HepG2 (cell line): Measurements from ENCODE around the gene PLEKHG5. TPM values are rescaled to one million over a fixed set of nuclear protein-coding genes. Genes with fewer than 3 reads are reported as not detected.

Source experiments
- ATAC-seq: fragments of 200-7000 bp; cut with Tn5 transposase; 3 replicates; pipeline ENCODE4 v1.9.1; 2020; ENCODE audit warnings: mild to moderate bottlenecking, moderate library complexity
- BruUV-seq: library from RNA; stranded (reverse); fragments of 400-500 nt; replicated peaks from 2 replicates; lab custom pipeline; 2021; lab: Mats Ljungman, UMichigan
- CTCF ChIA-PET: fragments of 300-600 bp; formaldehyde crosslinking; extraction: SDS; loops from one replicate; lab custom pipeline; 2021; ENCODE audit warnings: low total read pairs, inconsistent platforms, low intra/inter-chr PET ratio; lab: Yijun Ruan, JAX
- POLR2A ChIA-PET: fragments of 350-600 bp; sonication (Branson Sonifier 250); formaldehyde crosslinking; loops from one replicate; lab custom pipeline; 2020; ENCODE audit warnings: antibody characterized with exemption, inconsistent platforms; lab: Yijun Ruan, JAX
- DNase-seq: peaks from one replicate; pipeline ENCODE4 v3.0.0-alpha.2; 2015; ENCODE audit warnings: low spot score
- FAIRE-seq: peaks from 3 replicates; lab custom pipeline; 2011; peaks lifted over from hg19 to GRCh38; lab: Jason Lieb, UNC
- H2AFZ ChIP-seq: one replicate; pipeline ENCODE4 v1.6.1; 2011; ENCODE audit warnings: low read length, inconsistent platforms
- H3K27ac ChIP-seq: fragments of 300-600 bp; 3 replicates; pipeline ENCODE4 v1.8.0; 2011; ENCODE audit warnings: mixed run types, mild to moderate bottlenecking, mixed read lengths, low read length, inconsistent platforms; ENCODE audit not compliant: insufficient read depth; ENCODE audit errors: extremely low read length
- H3K27me3 ChIP-seq, 2 experiments: fragments of 200-600 bp in 1 of 2; 2 replicates in 1 of 2; 3 replicates in 1 of 2; pipeline versions ENCODE4 v1.6.0 to v1.8.0; 2011; ENCODE audit warnings: low read length in 2 of 2, mild to moderate bottlenecking in 2 of 2, moderate library complexity in 2 of 2, inconsistent platforms in 1 of 2; ENCODE audit not compliant: insufficient read depth in 2 of 2, control insufficient read depth in 1 of 2
- H3K36me3 ChIP-seq, 2 experiments: fragments of 200-600 bp in 1 of 2; replicated peaks in 1 of 2; 2 replicates in 1 of 2; 3 replicates in 1 of 2; pipeline versions ENCODE4 v1.5.1 to v1.8.0; 2011; ENCODE audit warnings: low read length in 2 of 2, inconsistent platforms in 1 of 2; ENCODE audit not compliant: insufficient read depth in 2 of 2, control insufficient read depth in 1 of 2
- H3K4me1 ChIP-seq: 2 replicates; pipeline ENCODE4 v1.5.1; 2012; ENCODE audit warnings: low read length, inconsistent platforms; ENCODE audit not compliant: insufficient read depth
- H3K4me2 ChIP-seq: 2 replicates; pipeline ENCODE4 v1.6.0; 2011; ENCODE audit warnings: low read depth, low read length, inconsistent platforms
- H3K4me3 ChIP-seq, 3 experiments: fragments of 200-600 bp in 1 of 3; sonication (generic), shearing (Covaris generic) in 1 of 3; replicated peaks in 1 of 3; 2 replicates each; pipeline ENCODE4 v1.5.1; 2011 to 2016; ENCODE audit warnings: low read length in 3 of 3, inconsistent platforms in 2 of 3, low read depth in 2 of 3, mild to moderate bottlenecking in 2 of 3, control low read depth in 1 of 3, mixed read lengths in 1 of 3; ENCODE audit not compliant: insufficient read depth in 1 of 3
- H3K79me2 ChIP-seq: one replicate; pipeline ENCODE4 v1.6.1; 2011; ENCODE audit warnings: low read length, inconsistent platforms; ENCODE audit not compliant: insufficient read depth
- H3K9ac ChIP-seq: 2 replicates; pipeline ENCODE4 v1.6.0; 2011; ENCODE audit warnings: mild to moderate bottlenecking, low read depth, low read length, inconsistent platforms; ENCODE audit not compliant: insufficient read depth
- H3K9me3 ChIP-seq: 2 replicates; pipeline ENCODE4 v1.5.1; 2012; ENCODE audit warnings: mild to moderate bottlenecking, low read length
- H4K20me1 ChIP-seq: 2 replicates; pipeline ENCODE4 v1.6.0; 2011; ENCODE audit warnings: inconsistent platforms, mild to moderate bottlenecking, low read length, moderate library complexity; ENCODE audit not compliant: insufficient read depth
- DPF2 ChIP-seq: sonication (generic); formaldehyde crosslinking; IDR thresholded peaks from 2 replicates; pipeline ENCODE4 v1.4.0; 2020; ENCODE audit warnings: mild to moderate bottlenecking, low read depth, missing genetic modification reagents, borderline replicate concordance
- HOXA7 ChIP-seq: sonication (generic); formaldehyde crosslinking; IDR thresholded peaks from 2 replicates; pipeline ENCODE4 v1.8.1; 2022; ENCODE audit warnings: mild to moderate bottlenecking, missing genetic modification reagents, moderate library complexity
- MXD1 ChIP-seq: sonication (generic); formaldehyde crosslinking; IDR thresholded peaks from 2 replicates; pipeline ENCODE4 v1.4.0; 2020; ENCODE audit warnings: mild to moderate bottlenecking, missing genetic modification reagents
- NR1H2 ChIP-seq: sonication (generic); formaldehyde crosslinking; IDR thresholded peaks from 2 replicates; pipeline ENCODE4 v1.8.1; 2022; ENCODE audit warnings: low read depth, missing genetic modification reagents, borderline replicate concordance
- POLR2G ChIP-seq: fragments of 200-400 bp; formaldehyde crosslinking; IDR thresholded peaks from 2 replicates; pipeline ENCODE4 v1.6.1; 2018; ENCODE audit warnings: mild to moderate bottlenecking, low read depth, low read length, moderate library complexity
- SIN3A ChIP-seq: IDR thresholded peaks from 2 replicates; pipeline ENCODE4 v1.6.1; 2011; ENCODE audit warnings: low read depth, mild to moderate bottlenecking, control low read depth, low read length, borderline replicate concordance
- SRSF9 ChIP-seq: fragments of 200-400 bp; formaldehyde crosslinking; IDR thresholded peaks from 2 replicates; pipeline ENCODE4 v1.6.1; 2018; ENCODE audit warnings: borderline replicate concordance, mild to moderate bottlenecking, low read depth, low read length; ENCODE audit not compliant: insufficient read depth, poor library complexity, severe bottlenecking
- WGBS: methylation state at CpG from one replicate; pipeline ENCODE4 v1.1.6; 2017; ENCODE audit warnings: low lambda C conversion rate; 5-methylcytosine and 5-hydroxymethylcytosine counted together
- in situ Hi-C: cut with HindIII; loops from 2 replicates; pipeline ENCODE4 v1.10.0; 2017; ENCODE audit warnings: low pct_unique_long_range_greater_than_20kb; ENCODE audit not compliant: extremely low pct_ligation_motif_present
- intact Hi-C: fragments of 100-400 bp; cut with micrococcal nuclease; formaldehyde crosslinking; loops from one replicate; pipeline ENCODE4 v1.10.0; 2022; ENCODE audit not compliant: unreplicated experiment
- polyA plus RNA-seq, 8 experiments: library from polyadenylated mRNA; depleted of rRNA in 3 of 8; stranded (reverse) in 7 of 8; unstranded in 1 of 8; fragments of >200 nt; fragmentation: Illumina TruSeq in 4 of 8; extraction: Trizol in 4 of 8; gene quantifications; 2 replicates each; pipeline versions ENCODE4 v1.2.1 to v1.2.3, GENCODE V29; 2011 to 2016; ENCODE audit warnings: low read depth in 4 of 8, missing spikeins in 1 of 8, mixed read lengths in 1 of 8; ENCODE audit not compliant: insufficient read depth in 1 of 8
- total RNA-seq, 5 experiments: library from RNA; depleted of rRNA; stranded (reverse); fragments of >200 nt; fragmentation: Illumina TruSeq; extraction: Trizol; gene quantifications; 2 replicates each; pipeline ENCODE4 v1.2.3, GENCODE V29; 2016; ENCODE audit warnings: low read depth in 1 of 5
- TF ChIP-seq, protein P1 (sequence below): sonication (generic); formaldehyde crosslinking; IDR thresholded peaks from 2 replicates; pipeline ENCODE4 v1.4.0; 2020; ENCODE audit warnings: mild to moderate bottlenecking, missing genetic modification reagents, borderline replicate concordance
- TF ChIP-seq, protein P2 (sequence below): sonication (generic); formaldehyde crosslinking; IDR thresholded peaks from 2 replicates; pipeline ENCODE4 v1.8.0; 2022; ENCODE audit warnings: missing genetic modification reagents, mild to moderate bottlenecking, moderate library complexity, borderline replicate concordance
- TF ChIP-seq, protein P3 (sequence below): sonication (generic); formaldehyde crosslinking; IDR thresholded peaks from 2 replicates; pipeline ENCODE4 v1.9.0; 2021; ENCODE audit warnings: mild to moderate bottlenecking, missing genetic modification reagents
- TF ChIP-seq, protein P4 (sequence below): sonication (generic); formaldehyde crosslinking; IDR thresholded peaks from 2 replicates; pipeline ENCODE4 v1.4.0; 2020; ENCODE audit warnings: missing genetic modification reagents; ENCODE audit errors: not compliant biosample characterization

The PLEKHG5 gene
- total and polyA plus RNA-seq, 2 of the 13 experiments (the other 11 are each of a cell fraction or from before 2014, with no cell fraction given) = 1.9 to 3.5 TPM

GRCh38 chr1:6461051-6461530 lies 30.4 kb downstream of the PLEKHG5 start:
- in situ Hi-C loops (no loop called here), intact Hi-C loops (no loop called here)
- WGBS = 96% methylated on average over 27 of the region's 40 CpGs
- ChIA-PET POLR2A (no interaction called here), CTCF (no interaction called here)
- Histone ChIP-seq H2AFZ (no peak overlapping the region), H3K27me3 (no peaks in the 10 kb centered on the region), H3K9me3 (no peaks in the 10 kb centered on the region), H4K20me1 (peaks cover 12% of the 10 kb centered on the region; the same call in 1 of the 2 replicates), H3K79me2 (no peaks in the 10 kb centered on the region), H3K4me1 (peaks cover 21% of the 10 kb centered on the region), H3K4me3 (no peak overlapping the region), H3K27ac (no peak overlapping the region), H3K9ac (no peak overlapping the region), H3K36me3 (peaks cover 10 to 12% of the 10 kb centered on the region in 2 experiments; a peak in 2 of 5 replicates), H3K4me2 (no peak overlapping the region)
- no peak for DNase-seq
- no TSS peak for BruUV-seq
- no peak for FAIRE-seq
- ATAC-seq = no peak
- TF ChIP-seq, protein P1, sequence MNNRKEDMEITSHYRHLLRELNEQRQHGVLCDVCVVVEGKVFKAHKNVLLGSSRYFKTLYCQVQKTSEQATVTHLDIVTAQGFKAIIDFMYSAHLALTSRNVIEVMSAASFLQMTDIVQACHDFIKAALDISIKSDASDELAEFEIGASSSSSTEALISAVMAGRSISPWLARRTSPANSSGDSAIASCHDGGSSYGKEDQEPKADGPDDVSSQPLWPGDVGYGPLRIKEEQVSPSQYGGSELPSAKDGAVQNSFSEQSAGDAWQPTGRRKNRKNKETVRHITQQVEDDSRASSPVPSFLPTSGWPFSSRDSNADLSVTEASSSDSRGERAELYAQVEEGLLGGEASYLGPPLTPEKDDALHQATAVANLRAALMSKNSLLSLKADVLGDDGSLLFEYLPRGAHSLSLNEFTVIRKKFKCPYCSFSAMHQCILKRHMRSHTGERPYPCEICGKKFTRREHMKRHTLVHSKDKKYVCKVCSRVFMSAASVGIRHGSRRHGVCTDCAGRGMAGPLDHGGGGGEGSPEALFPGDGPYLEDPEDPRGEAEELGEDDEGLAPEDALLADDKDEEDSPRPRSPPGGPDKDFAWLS = no peak
- TF ChIP-seq DPF2 (no peak), SRSF9 (no peak), HOXA7 (CRISPR knock-in tag) (no peak), MXD1 (no peak), NR1H2 (CRISPR knock-in tag) (no peak), POLR2G (0 out of 2 replicates have a peak, but pooled peaks have one; percentile 20), SIN3A (no peak)
- TF ChIP-seq, protein P2, sequence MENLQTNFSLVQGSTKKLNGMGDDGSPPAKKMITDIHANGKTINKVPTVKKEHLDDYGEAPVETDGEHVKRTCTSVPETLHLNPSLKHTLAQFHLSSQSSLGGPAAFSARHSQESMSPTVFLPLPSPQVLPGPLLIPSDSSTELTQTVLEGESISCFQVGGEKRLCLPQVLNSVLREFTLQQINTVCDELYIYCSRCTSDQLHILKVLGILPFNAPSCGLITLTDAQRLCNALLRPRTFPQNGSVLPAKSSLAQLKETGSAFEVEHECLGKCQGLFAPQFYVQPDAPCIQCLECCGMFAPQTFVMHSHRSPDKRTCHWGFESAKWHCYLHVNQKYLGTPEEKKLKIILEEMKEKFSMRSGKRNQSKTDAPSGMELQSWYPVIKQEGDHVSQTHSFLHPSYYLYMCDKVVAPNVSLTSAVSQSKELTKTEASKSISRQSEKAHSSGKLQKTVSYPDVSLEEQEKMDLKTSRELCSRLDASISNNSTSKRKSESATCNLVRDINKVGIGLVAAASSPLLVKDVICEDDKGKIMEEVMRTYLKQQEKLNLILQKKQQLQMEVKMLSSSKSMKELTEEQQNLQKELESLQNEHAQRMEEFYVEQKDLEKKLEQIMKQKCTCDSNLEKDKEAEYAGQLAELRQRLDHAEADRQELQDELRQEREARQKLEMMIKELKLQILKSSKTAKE (CRISPR knock-in tag) = no peak
- TF ChIP-seq, protein P3, sequence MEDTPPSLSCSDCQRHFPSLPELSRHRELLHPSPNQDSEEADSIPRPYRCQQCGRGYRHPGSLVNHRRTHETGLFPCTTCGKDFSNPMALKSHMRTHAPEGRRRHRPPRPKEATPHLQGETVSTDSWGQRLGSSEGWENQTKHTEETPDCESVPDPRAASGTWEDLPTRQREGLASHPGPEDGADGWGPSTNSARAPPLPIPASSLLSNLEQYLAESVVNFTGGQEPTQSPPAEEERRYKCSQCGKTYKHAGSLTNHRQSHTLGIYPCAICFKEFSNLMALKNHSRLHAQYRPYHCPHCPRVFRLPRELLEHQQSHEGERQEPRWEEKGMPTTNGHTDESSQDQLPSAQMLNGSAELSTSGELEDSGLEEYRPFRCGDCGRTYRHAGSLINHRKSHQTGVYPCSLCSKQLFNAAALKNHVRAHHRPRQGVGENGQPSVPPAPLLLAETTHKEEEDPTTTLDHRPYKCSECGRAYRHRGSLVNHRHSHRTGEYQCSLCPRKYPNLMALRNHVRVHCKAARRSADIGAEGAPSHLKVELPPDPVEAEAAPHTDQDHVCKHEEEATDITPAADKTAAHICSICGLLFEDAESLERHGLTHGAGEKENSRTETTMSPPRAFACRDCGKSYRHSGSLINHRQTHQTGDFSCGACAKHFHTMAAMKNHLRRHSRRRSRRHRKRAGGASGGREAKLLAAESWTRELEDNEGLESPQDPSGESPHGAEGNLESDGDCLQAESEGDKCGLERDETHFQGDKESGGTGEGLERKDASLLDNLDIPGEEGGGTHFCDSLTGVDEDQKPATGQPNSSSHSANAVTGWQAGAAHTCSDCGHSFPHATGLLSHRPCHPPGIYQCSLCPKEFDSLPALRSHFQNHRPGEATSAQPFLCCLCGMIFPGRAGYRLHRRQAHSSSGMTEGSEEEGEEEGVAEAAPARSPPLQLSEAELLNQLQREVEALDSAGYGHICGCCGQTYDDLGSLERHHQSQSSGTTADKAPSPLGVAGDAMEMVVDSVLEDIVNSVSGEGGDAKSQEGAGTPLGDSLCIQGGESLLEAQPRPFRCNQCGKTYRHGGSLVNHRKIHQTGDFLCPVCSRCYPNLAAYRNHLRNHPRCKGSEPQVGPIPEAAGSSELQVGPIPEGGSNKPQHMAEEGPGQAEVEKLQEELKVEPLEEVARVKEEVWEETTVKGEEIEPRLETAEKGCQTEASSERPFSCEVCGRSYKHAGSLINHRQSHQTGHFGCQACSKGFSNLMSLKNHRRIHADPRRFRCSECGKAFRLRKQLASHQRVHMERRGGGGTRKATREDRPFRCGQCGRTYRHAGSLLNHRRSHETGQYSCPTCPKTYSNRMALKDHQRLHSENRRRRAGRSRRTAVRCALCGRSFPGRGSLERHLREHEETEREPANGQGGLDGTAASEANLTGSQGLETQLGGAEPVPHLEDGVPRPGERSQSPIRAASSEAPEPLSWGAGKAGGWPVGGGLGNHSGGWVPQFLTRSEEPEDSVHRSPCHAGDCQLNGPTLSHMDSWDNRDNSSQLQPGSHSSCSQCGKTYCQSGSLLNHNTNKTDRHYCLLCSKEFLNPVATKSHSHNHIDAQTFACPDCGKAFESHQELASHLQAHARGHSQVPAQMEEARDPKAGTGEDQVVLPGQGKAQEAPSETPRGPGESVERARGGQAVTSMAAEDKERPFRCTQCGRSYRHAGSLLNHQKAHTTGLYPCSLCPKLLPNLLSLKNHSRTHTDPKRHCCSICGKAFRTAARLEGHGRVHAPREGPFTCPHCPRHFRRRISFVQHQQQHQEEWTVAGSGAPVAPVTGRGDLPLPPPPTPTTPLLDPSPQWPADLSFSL (CRISPR knock-in tag) = no peak
- TF ChIP-seq, protein P4, sequence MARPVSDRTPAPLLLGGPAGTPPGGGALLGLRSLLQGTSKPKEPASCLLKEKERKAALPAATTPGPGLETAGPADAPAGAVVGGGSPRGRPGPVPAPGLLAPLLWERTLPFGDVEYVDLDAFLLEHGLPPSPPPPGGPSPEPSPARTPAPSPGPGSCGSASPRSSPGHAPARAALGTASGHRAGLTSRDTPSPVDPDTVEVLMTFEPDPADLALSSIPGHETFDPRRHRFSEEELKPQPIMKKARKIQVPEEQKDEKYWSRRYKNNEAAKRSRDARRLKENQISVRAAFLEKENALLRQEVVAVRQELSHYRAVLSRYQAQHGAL (CRISPR knock-in tag) = no peak
